HG03521 (cell line): Measurements from ENCODE around the gene NAV3.

Experiments
- ATAC-seq: cut with Tn5 transposase; IDR thresholded peaks from one replicate; pipeline ENCODE4 v1.9.1; 2021; ENCODE audit warnings: mild to moderate bottlenecking, moderate library complexity; ENCODE audit not compliant: unreplicated experiment

Gene NAV3

GRCh38 chr12:77830583-77831351 is at the start of gene NAV3:
Gene NAV3 (plus strand): TSS chr12:77830894. CDS start chr12:77831462, 568 bp downstream.
- no peak for ATAC-seq

- no peak for ATAC-seq
Observed at GRCh38 chr12:77782034-77782433, 48.7 kb upstream of the NAV3 start.

GRCh38 chr12:77782766-77783165 is 47.9 kb upstream of the NAV3 start:
- ATAC-seq, result no peak

GRCh38 chr12:77785211-77785610 is 45.5 kb upstream of the NAV3 start:
- ATAC-seq, result no peak

DNA sequence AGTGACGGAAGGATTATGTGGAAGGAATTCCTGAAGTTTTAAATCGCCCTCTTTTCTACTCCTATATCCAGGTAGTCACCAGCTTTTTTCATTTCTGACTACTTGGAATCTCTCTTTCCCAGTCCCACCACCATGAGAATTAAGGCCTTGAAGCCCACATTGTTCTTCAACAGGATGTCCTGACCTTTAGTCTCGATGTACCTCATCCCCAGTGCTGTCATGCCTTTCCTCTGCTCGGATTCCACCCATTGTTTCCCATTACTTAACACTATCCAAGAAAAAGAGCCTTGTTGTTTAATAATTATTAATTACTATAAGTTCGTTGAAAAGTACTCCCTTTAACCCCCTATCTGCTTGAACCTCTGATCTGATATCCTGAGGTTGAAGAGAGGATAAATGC is 44.0 kb upstream of the NAV3 start:
- ATAC-seq, result no peak

DNA sequence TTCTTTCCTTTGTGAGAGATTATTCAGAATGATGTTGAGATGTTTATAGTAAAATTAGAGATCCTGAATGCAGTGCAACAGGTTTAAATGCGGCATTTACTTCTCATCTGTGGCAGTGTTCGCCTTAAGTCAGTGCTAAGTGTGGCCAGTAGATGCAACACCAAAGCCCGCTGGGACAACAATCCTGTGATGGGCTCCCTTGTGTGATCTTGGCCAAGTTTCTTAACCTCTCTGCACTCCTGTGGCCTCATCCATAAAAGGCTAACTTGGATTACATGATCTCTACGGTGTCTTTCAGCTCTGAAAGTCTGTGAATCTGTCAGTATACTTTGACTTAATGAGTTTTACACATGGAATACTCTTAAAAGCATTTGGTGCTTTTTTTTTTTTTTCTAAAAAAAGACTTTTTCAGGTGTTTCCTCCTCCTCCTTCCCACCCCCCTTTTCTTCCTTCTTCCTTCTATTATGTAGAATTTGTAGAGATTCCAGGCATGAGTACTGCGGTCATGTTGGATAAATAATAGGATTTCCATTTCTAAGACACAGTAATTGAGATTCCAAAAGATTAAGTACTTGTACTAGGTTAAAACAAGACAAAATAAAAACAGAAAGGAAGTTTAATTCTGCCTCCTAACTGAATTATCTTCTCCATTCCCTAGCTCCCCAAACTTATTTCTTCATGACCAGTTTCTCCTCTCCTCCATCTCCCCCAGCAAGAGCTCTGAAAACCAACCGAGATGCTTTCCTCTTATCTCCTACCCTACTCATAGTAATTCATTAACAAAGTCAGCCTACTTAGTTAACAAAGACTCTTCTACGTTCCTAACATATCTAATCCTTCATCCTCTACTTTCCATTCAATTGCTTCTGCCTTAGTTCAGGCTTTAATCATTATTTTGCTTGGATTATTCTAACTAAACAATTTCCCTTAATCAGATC is 42.2 kb upstream of the NAV3 start:
- ATAC-seq, result no peak

- no peak for ATAC-seq
Observed at GRCh38 chr12:77795699-77796098, 35.0 kb upstream of the NAV3 start.

DNA sequence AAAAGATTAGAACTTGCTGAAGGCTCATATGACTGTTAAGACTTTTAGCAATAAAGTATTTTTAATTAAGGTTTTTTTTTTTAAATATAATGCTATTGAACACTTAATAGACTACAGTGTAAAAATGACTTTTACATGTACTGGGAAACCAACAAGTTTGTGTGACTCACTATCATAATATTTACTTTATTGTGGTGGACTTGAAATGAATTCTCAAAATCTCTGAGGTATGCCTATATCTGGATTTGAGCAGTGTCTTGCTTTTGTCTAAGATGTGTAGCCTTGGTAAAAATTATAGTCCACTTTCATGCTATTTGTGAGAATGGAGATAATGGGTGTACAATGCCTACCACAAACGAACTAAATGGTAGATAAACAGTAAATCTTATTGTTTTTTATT is 33.9 kb upstream of the NAV3 start:
- ATAC-seq, result no peak

DNA sequence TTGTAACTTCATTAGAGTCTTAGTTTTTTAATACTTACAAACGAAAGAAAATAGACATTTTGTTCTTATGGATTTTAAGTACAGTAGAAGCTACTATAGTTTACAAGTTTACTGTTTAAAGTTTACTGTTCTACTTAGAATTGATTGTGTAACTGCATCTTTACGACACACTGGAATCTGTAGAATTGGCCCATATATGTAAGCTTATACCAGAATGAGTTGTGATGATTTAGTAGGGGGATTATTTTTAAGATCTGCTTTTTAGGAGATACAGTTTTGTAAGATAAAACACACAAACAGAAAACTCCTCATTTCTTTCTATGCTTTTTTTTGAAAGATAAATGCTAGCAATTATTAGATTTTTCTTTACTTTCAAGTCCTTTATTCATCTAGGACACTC is 30.2 kb upstream of the NAV3 start:
- ATAC-seq, result no peak

DNA sequence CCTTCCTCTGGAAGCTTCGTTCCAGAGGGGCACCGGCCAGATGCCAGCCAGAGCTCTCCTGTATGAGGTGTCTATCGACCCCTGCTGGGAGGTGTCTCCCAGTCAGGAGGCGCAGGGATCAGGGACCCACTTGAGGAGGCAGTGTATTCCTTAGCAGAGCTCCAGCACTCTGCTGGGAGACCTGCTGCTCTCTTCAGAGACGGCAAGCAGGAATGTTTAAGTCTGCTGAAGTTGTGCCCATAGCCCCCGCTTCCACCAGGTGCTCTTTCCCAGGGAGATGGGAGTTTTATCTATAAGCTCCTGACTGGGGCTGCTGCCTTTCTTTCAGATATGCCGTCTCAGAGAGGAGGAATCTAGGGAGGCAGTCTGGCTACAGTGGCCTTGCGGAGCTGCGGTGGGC is 22.2 kb upstream of the NAV3 start:
- ATAC-seq, result no peak

DNA sequence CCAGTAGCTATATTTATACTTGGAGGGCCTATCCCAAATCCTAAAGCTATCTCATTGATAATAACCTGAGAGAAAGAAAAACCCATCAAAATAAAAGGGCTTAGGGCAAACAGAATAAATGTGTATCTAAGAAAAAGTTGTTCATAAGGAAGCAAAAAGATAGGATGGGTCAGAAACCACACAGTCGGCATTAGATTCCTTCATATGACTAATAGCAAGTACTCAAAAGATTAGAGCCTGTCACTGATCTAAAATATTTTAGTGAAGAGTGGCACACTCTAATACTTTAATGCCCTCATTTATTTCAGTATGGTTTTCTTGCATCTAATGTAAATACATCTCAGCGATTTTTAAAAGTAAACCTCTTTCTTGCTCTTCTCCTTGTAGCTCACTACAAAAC is 17.1 kb upstream of the NAV3 start:
- no peak for ATAC-seq

DNA sequence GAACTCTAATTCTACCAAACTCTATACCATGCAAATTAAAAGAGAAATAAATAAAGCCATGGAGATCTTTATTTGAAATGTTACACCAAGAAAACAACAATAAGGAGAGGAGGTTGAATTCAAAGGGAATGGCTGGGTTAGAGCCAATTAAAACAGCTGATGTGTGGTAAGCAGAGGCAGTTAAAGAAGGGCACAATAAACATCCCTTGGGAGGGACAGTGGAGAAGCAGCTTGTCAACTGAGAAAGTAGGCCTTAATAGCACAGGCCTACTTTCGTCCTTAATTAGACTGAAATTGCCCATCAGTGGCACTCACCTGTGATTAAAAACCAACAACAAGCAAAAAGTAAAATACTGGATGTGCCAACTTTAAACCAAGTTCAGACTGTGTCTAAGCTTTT is 16.3 kb upstream of the NAV3 start:
- ATAC-seq, result no peak

DNA sequence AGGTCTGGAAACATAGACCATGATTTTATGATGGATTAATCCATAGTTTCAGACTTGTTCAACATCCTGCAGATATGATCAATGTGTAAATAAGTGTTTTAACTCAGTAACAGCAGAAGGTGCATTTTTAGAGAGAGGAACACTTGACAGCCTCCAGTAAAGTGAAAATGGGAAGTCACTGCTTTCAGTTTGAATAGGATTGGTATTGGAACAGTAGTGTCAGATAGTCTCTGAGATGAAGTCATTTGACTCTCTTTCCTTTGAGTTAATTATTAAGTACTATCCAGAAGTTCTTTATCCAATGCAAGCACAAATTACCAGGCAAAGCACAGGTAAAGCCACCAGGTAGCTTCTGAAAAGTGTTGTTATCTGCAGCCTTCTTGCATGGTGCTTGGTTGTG is 14.5 kb upstream of the NAV3 start:
- ATAC-seq, result peak; percentile 77

DNA sequence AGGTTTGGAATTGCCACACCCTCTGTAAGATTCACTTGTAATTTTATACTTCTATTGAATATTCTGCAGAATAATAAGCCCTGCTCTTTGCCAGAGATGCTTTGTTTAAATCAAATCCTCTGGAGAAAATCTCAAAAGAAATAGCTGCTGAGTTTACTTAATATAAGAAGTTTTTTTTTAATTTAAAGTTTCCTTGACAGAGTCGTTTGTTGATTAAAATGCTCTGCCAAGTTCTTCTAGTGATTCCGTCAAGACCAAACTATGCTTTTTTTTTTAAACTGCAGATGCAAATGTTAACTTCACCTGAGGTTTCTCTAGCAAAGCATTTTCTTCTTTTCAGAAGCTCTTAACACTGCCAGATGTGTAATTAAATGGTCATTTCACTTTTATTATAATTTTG is 13.4 kb upstream of the NAV3 start:
- ATAC-seq, result no peak

DNA sequence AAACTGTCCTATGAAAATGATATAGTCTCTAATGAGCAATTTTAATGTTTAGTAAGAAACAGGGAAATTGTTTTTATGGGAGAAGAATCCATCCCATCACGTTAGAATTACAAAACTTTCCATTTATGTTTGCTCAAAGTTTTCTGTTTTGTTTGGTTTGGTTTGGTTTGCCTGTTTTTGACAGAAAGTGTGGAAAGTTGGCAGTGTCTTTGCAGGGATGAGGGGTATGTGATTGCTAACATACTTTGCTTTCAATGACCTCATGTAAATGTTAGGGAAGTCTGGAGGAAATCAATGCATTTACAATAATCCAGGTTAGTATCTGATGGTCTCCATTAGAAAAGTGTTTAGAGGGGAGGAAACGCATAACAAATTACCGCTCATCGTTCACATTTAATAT is 12.3 kb upstream of the NAV3 start:
- ATAC-seq, result no peak

GRCh38 chr12:77821699-77822203 is 8.9 kb upstream of the NAV3 start:
- no peak for ATAC-seq

GRCh38 chr12:77833329-77833728 is 2.6 kb downstream of the NAV3 start:
- no peak for ATAC-seq

DNA sequence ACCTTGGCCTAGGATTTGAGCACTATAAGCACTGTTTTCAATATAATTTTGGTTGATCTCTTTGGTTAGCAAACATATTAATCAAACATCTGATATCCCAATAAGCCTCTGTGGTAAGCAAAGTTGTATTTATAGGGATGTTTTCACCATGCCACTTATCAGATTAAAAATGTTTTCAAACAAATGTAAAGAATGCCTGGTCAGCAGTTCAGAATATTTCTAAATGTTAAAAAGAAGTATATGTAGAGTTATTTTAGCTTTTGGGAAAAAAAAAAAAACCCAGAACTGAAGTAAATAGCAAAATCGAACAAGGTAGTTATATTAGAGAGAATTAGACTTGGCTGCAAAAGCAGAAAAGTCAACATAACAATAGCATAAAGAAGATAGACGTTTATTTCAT is 3.9 kb downstream of the NAV3 start:
- no peak for ATAC-seq

DNA sequence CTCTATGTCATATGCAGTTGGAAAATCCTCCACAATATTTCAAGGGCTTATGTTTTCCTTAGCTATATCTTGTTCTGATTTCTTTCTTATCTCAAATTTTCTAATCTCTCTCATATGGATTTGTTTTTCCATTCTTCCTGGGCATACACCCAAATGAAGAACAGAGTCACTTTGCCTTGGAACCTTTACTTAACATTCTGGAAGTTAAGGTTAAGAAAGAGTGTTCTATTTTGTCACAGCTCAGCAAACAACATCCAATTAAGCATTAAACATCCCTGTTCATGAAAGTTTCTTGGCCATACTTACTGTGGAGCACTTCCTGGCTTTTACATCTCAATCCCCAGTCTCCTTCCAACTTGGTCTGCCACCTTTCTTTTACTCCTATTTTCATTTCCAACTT is 5.3 kb downstream of the NAV3 start:
- ATAC-seq, result no peak

DNA sequence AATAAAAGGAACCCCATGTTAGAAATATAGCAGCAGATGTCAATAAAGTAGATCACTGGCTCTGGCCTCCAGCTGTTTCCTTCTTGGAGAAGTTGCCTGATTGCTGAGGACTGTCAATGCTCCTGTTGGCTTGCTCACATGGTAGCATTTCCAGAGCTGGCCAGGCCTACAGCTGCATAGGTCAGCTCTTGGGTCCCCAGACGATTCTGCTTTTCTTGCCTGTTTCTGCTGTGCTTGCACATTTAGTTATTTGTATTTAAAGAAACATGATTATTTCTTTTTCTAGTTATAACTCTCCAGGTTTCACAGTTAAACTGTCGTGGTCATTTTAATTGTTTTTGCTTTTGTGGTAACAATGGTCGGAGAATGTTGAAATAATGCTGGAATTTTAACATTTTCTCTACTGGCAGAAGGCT is 7.2 kb downstream of the NAV3 start:
- ATAC-seq, result no peak

- ATAC-seq, result no peak
Observed at GRCh38 chr12:77841521-77841920, 10.8 kb downstream of the NAV3 start.

DNA sequence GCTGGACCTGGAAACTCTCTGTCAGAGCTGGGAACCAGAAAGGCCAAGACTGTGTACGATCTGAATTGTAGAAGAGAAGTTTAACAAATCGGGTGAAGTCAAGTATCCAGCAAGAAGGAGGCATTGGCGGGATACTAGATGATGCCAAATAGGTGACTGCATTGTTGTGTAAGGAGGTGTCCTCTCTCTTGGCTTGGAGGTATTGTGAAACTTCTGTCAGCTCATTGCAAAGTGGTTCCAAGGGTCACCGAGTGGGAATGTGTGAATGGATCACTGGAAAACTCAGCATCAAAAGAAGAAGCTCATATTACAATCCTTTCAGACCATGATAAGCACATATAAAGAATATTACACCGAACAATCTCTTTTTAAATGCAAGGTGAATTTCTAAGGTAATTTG is 11.7 kb downstream of the NAV3 start:
- no peak for ATAC-seq
